HFFc6 (cell line): Measurements from ENCODE around the gene ZIC1. TPM values are rescaled to one million over a fixed set of nuclear protein-coding genes. Genes with fewer than 3 reads are reported as not detected.

Source experiments
- DNase-seq: peaks from one replicate; pipeline ENCODE4 v3.0.0-alpha.2; 2018
- H3K27ac Mint-ChIP-seq: 2 replicates; pipeline ENCODE4 v1.8.0; 2020; ENCODE audit warnings: mild to moderate bottlenecking, mixed read lengths
- H3K27me3 Mint-ChIP-seq: 2 replicates; pipeline ENCODE4 v1.8.0; 2021; ENCODE audit warnings: mild to moderate bottlenecking, moderate library complexity, mixed read lengths; ENCODE audit not compliant: insufficient read depth
- H3K36me3 Mint-ChIP-seq: 2 replicates; pipeline ENCODE4 v1.8.0; 2021; ENCODE audit warnings: low read depth, mixed read lengths
- H3K4me1 Mint-ChIP-seq: 2 replicates; pipeline ENCODE4 v1.8.0; 2020; ENCODE audit warnings: low read depth, mixed read lengths
- H3K4me3 Mint-ChIP-seq: 2 replicates; pipeline ENCODE4 v1.8.0; 2020; ENCODE audit warnings: mild to moderate bottlenecking, moderate library complexity, mixed read lengths
- H3K9me3 Mint-ChIP-seq: 2 replicates; pipeline ENCODE4 v1.8.0; 2020; ENCODE audit warnings: mild to moderate bottlenecking, mixed read lengths
- CTCF ChIP-seq: fragments of 200-600 bp; sonication (generic); IDR thresholded peaks from 2 replicates; pipeline ENCODE4 v1.5.0; 2021; ENCODE audit warnings: antibody characterized with exemption, mild to moderate bottlenecking
- total RNA-seq, 6 experiments: library from RNA; stranded (reverse); fragmentation: NEBNext Ultra II Directional; extraction: Animal tissue kit (Norgen Biotek cat#: 25700); gene quantifications; 2 replicates in 1 of 6; 3 replicates in 5 of 6; pipeline ENCODE4 v1.2.3, GENCODE V29; 2021

ZIC1 gene
- total RNA-seq, 6 experiments from 2014 or later, result 0.43 to 1.0 (median 0.57) TPM

- DNase-seq, result no peak
- peaks cover 5% of the 10 kb centered on the region; the same call in 1 of the 2 replicates for H3K4me1 Mint-ChIP-seq
- TF ChIP-seq CTCF, result no peak
- no peak overlapping the region for H3K27ac Mint-ChIP-seq
- peaks cover 10% of the 10 kb centered on the region; the same call in 1 of the 2 replicates for H3K9me3 Mint-ChIP-seq
- H3K4me3 Mint-ChIP-seq, result no peak overlapping the region
- peaks cover 70% of the 10 kb centered on the region for H3K27me3 Mint-ChIP-seq
- H3K36me3 Mint-ChIP-seq, result no peaks in the 10 kb centered on the region; the same call in 1 of the 2 replicates
Observed at GRCh38 chr3:147369231-147369630, 39.9 kb upstream of the ZIC1 start.

- Mint-ChIP-seq H3K9me3 (peaks cover 10% of the 10 kb centered on the region; the same call in 1 of the 2 replicates), H3K4me1 (peaks cover 5% of the 10 kb centered on the region; the same call in 1 of the 2 replicates), H3K27ac (no peak overlapping the region), H3K4me3 (no peak overlapping the region; the same call in 1 of the 2 replicates), H3K27me3 (peaks cover 72% of the 10 kb centered on the region), H3K36me3 (no peaks in the 10 kb centered on the region; the same call in 1 of the 2 replicates)
- DNase-seq, result no peak
- no peak for TF ChIP-seq CTCF
Observed at GRCh38 chr3:147369661-147370123, 39.5 kb upstream of the ZIC1 start.

- H3K4me3 Mint-ChIP-seq, result no peak overlapping the region; the same call in 1 of the 2 replicates
- H3K4me1 Mint-ChIP-seq, result peaks cover 5% of the 10 kb centered on the region; the same call in 1 of the 2 replicates
- no peak for TF ChIP-seq CTCF
- H3K27ac Mint-ChIP-seq, result no peak overlapping the region
- H3K27me3 Mint-ChIP-seq, result peaks cover 76% of the 10 kb centered on the region
- no peaks in the 10 kb centered on the region; the same call in 1 of the 2 replicates for H3K36me3 Mint-ChIP-seq
- peaks cover 10% of the 10 kb centered on the region; the same call in 1 of the 2 replicates for H3K9me3 Mint-ChIP-seq
- no peak for DNase-seq
Observed at GRCh38 chr3:147370349-147370748, 38.8 kb upstream of the ZIC1 start.

- TF ChIP-seq CTCF, result no peak
- Mint-ChIP-seq H3K27me3 (peaks cover 70% of the 10 kb centered on the region), H3K4me3 (no peak overlapping the region), H3K4me1 (peaks cover 5% of the 10 kb centered on the region; the same call in 1 of the 2 replicates), H3K36me3 (no peaks in the 10 kb centered on the region; the same call in 1 of the 2 replicates), H3K27ac (no peak overlapping the region), H3K9me3 (peaks cover 10% of the 10 kb centered on the region; the same call in 1 of the 2 replicates)
- DNase-seq, result no peak
Observed at GRCh38 chr3:147371140-147371539, 38.0 kb upstream of the ZIC1 start.

GRCh38 chr3:147371771-147372340, 37.3 kb upstream of the ZIC1 start:
- Mint-ChIP-seq H3K36me3 (no peaks in the 10 kb centered on the region; the same call in 1 of the 2 replicates), H3K9me3 (peaks cover 10% of the 10 kb centered on the region; the same call in 1 of the 2 replicates), H3K4me1 (peaks cover 5% of the 10 kb centered on the region; the same call in 1 of the 2 replicates), H3K27ac (no peak overlapping the region), H3K27me3 (peaks cover 70% of the 10 kb centered on the region), H3K4me3 (no peak overlapping the region)
- TF ChIP-seq CTCF, result no peak
- no peak for DNase-seq
